ENCODE results near the gene RNU5B-1. TPM values are rescaled to one million over a fixed set of nuclear protein-coding genes. Genes with fewer than 3 reads are reported as not detected.

RNU5B-1 gene
- total and polyA plus RNA-seq, 9 of the 15 experiments (the other 6 are each of a cell fraction or from before 2014, with no cell fraction given), result 14.2 TPM; not detected in 8

DNA sequence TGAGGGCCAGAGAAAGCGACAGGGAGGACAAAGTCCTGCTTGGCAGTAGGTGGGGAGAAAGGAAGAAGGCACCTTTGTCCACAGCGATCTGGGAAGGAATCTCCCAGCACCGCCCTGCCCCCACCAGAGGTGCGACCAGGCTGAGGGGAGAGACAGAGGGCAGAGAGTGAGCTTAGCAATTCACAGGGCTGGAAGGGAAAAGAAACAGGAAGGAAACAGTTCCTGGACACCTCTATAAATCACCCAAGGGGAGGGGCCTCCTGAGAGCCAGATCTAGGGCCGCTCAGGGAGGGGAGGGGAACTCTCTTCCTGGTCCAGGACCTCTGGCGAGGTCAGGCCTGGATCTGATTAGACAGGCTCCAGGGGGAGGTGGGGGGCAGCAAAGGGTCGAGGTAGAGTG, 35.4 kb downstream of the RNU5B-1 start:
- intact Hi-C loops (cut with micrococcal nuclease) (no loop called here), in situ Hi-C loops (cut with MboI) (no loop called here)
- Histone ChIP-seq H3K36me3 (ENCODE audit: control insufficient read depth, insufficient read depth, low read length) (no peaks in the 10 kb centered on the region), H3K27me3 (ENCODE audit: control insufficient read depth in 2 of 2, insufficient read depth in 2 of 2, low read length in 2 of 2) (peaks cover 31 to 58% of the 10 kb centered on the region in 2 experiments; a peak in 4 of 5 replicates), H3K4me2 (ENCODE audit: insufficient read depth, low read length) (no peak overlapping the region; the same call in 1 of the 2 replicates), H3K79me2 (ENCODE audit: control insufficient read depth, insufficient read depth, low read length) (no peaks in the 10 kb centered on the region), H4K20me1 (replicated peaks; ENCODE audit: control insufficient read depth, insufficient read depth, low read length) (0 out of 2 replicates have a peak, but pooled peaks cover 4% of the 10 kb centered on the region), H3K27ac (ENCODE audit: extremely low read depth, low read depth, low read length) (no peak overlapping the region), H3K4me3 (no peak overlapping the region), H2AFZ (ENCODE audit: low read depth, low read length) (peak overlapping the region; percentile 57; the same call in 1 of the 2 replicates), H3K9ac (ENCODE audit: insufficient read depth in 1 of 2, low read depth in 2 of 2, low read length in 2 of 2) (0 out of 4 replicates have a peak overlapping the region, but pooled peaks of 1 of the 2 experiments have one; percentile 56), H3K9me3 (replicated peaks; ENCODE audit: control insufficient read depth, insufficient read depth, low read depth, low read length) (no peaks in the 10 kb centered on the region), H3K9me1 (ENCODE audit: control insufficient read depth, insufficient read depth, low read length) (no peaks in the 10 kb centered on the region), H3K4me1 (replicated peaks in 1 of 2; ENCODE audit: control insufficient read depth in 2 of 2, insufficient read depth in 2 of 2, low read length in 2 of 2) (peaks cover 5 to 12% of the 10 kb centered on the region in 2 experiments)
- FAIRE-seq, result peak; percentile 11
- DNase-seq (ENCODE audit: extremely low read depth in 1 of 4, low spot score in 3 of 4), result peak in 2 of 4 experiments; percentile 53 to 62
- 0% methylated on average over 5 of the region's 7 CpGs for WGBS (ENCODE audit: insufficient coverage, low coverage, missing lambda C conversion rate)
- ChIA-PET POLR2A (interaction anchor here (0.5 to 1.4 kb wide), 3 partner anchors 11 to 35 kb away, joined by 3 to 6 read pairs (median 3); partner anchors contain the start of gene RNU5B-1), CTCF (ENCODE audit: low intra/inter-chr PET ratio) (no interaction called here)
- peak; percentile 85 for ATAC-seq
- BruUV-seq (replicated peaks), result no TSS peak
- TF ChIP-seq, protein P1, sequence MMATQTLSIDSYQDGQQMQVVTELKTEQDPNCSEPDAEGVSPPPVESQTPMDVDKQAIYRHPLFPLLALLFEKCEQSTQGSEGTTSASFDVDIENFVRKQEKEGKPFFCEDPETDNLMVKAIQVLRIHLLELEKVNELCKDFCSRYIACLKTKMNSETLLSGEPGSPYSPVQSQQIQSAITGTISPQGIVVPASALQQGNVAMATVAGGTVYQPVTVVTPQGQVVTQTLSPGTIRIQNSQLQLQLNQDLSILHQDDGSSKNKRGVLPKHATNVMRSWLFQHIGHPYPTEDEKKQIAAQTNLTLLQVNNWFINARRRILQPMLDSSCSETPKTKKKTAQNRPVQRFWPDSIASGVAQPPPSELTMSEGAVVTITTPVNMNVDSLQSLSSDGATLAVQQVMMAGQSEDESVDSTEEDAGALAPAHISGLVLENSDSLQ (IDR thresholded peaks at IDR 0.05), result peak; percentile 95
- TF ChIP-seq GABPA (tag; conservative IDR thresholded peaks at IDR 0.05; ENCODE audit: low read depth) (peak; percentile 63), NCOA4 (IDR thresholded peaks at IDR 0.05; ENCODE audit: partially characterized antibody) (no peak), FOXJ3 (CRISPR knock-in tag; IDR thresholded peaks at IDR 0.05) (no peak), MIER1 (IDR thresholded peaks at IDR 0.05; ENCODE audit: low read depth) (no peak), RHOXF2B (CRISPR knock-in tag; conservative IDR thresholded peaks at IDR 0.05) (no peak), MCM5 (IDR thresholded peaks at IDR 0.05; ENCODE audit: low read depth) (no peak), DIDO1 (tag; IDR thresholded peaks at IDR 0.05; ENCODE audit: low read depth) (no peak), NFYB (IDR thresholded peaks at IDR 0.05; ENCODE audit: extremely low read depth, insufficient read length) (no peak), NFATC3 (IDR thresholded peaks at IDR 0.05) (no peak), COPS2 (conservative IDR thresholded peaks at IDR 0.05) (no peak)
- TF ChIP-seq, protein P2, sequence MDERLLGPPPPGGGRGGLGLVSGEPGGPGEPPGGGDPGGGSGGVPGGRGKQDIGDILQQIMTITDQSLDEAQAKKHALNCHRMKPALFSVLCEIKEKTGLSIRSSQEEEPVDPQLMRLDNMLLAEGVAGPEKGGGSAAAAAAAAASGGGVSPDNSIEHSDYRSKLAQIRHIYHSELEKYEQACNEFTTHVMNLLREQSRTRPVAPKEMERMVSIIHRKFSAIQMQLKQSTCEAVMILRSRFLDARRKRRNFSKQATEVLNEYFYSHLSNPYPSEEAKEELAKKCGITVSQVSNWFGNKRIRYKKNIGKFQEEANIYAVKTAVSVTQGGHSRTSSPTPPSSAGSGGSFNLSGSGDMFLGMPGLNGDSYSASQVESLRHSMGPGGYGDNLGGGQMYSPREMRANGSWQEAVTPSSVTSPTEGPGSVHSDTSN (CRISPR knock-in tag; IDR thresholded peaks at IDR 0.05; ENCODE audit: low read depth), result peak; percentile 42
- TF ChIP-seq, protein P2 (tag; conservative IDR thresholded peaks at IDR 0.05; ENCODE audit: low read depth), result peak; percentile 95
- TF ChIP-seq, protein P3, sequence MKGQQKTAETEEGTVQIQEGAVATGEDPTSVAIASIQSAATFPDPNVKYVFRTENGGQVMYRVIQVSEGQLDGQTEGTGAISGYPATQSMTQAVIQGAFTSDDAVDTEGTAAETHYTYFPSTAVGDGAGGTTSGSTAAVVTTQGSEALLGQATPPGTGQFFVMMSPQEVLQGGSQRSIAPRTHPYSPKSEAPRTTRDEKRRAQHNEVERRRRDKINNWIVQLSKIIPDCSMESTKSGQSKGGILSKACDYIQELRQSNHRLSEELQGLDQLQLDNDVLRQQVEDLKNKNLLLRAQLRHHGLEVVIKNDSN (CRISPR knock-in tag; IDR thresholded peaks at IDR 0.05), result 0 out of 2 replicates have a peak, but pooled peaks have one; percentile 2
- TF ChIP-seq, protein P4, sequence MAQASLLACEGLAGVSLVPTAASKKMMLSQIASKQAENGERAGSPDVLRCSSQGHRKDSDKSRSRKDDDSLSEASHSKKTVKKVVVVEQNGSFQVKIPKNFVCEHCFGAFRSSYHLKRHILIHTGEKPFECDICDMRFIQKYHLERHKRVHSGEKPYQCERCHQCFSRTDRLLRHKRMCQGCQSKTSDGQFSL (CRISPR knock-in tag; IDR thresholded peaks at IDR 0.05), result no peak
- TF ChIP-seq, protein P4 (tag; IDR thresholded peaks at IDR 0.05), result no peak
- TF ChIP-seq, protein P5, sequence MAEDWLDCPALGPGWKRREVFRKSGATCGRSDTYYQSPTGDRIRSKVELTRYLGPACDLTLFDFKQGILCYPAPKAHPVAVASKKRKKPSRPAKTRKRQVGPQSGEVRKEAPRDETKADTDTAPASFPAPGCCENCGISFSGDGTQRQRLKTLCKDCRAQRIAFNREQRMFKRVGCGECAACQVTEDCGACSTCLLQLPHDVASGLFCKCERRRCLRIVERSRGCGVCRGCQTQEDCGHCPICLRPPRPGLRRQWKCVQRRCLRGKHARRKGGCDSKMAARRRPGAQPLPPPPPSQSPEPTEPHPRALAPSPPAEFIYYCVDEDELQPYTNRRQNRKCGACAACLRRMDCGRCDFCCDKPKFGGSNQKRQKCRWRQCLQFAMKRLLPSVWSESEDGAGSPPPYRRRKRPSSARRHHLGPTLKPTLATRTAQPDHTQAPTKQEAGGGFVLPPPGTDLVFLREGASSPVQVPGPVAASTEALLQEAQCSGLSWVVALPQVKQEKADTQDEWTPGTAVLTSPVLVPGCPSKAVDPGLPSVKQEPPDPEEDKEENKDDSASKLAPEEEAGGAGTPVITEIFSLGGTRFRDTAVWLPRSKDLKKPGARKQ (CRISPR knock-in tag; IDR thresholded peaks at IDR 0.05), result no peak

Data from K562 (cell line).